ENCODE data around the gene CLDN9. TPM values are rescaled to one million over a fixed set of nuclear protein-coding genes. Genes with fewer than 3 reads are reported as not detected.

The CLDN9 gene
- total and polyA plus RNA-seq, 8 donors, result 1.7 to 12.1 (median 3.0) TPM

- intact Hi-C loops (cut with DNase I), result no loop called here
- no peaks in the 10 kb centered on the region for H3K9me3 ChIP-seq
- peak overlapping the region in 3 of 4 donors; percentile 35 to 93 (median 80) for H3K27ac ChIP-seq
- WGBS, 2 donors, result 90 to 96% methylated on average over 8 of the region's 8 CpGs
- FAIRE-seq (no peak), ATAC-seq (no peak), DNase-seq (no peak)
- H3K27me3 ChIP-seq, result no peaks in the 10 kb centered on the region
- TF ChIP-seq CTCF (IDR thresholded peaks at IDR 0.05), result no peak
- peaks cover 41 to 56% (median 43%) of the 10 kb centered on the region in 3 donors for H3K4me1 ChIP-seq
- no peak overlapping the region for H3K4me3 ChIP-seq
- H3K36me3 ChIP-seq, result no peaks in the 10 kb centered on the region
Observed at GRCh38 chr16:3010510-3010909, 2.2 kb upstream of the CLDN9 start.

- 12 to 22% methylated on average over 19 of the region's 19 CpGs for WGBS, 2 donors
- FAIRE-seq (no peak), ATAC-seq (peak; percentile 20 to 54 (median 38)), DNase-seq (peak in 3 of 6 donors; percentile 55 to 74 (median 62))
- Histone ChIP-seq H3K27ac (peak overlapping the region; percentile 22 to 70 (median 50)), H3K27me3 (no peaks in the 10 kb centered on the region), H3K4me1 (peaks cover 25 to 39% (median 33%) of the 10 kb centered on the region in 3 donors), H3K9me3 (no peaks in the 10 kb centered on the region), H3K36me3 (no peaks in the 10 kb centered on the region), H3K4me3 (peak overlapping the region in 1 of 4 donors; percentile 20)
- no peak for TF ChIP-seq CTCF (IDR thresholded peaks at IDR 0.05)
- intact Hi-C loops (cut with DNase I), result no loop called here
Observed at GRCh38 chr16:3012246-3012645, 477 bp upstream of the CLDN9 start.

- no peaks in the 10 kb centered on the region for H3K27me3 ChIP-seq
- FAIRE-seq, result no peak
- no peaks in the 10 kb centered on the region for H3K36me3 ChIP-seq
- DNase-seq, result no peak
- peak overlapping the region in 2 of 4 donors; percentile 55 to 70 for H3K27ac ChIP-seq
- no peaks in the 10 kb centered on the region for H3K9me3 ChIP-seq
- intact Hi-C loops (cut with DNase I), result no loop called here
- no peak for ATAC-seq
- peaks cover 13 to 31% (median 20%) of the 10 kb centered on the region in 3 donors for H3K4me1 ChIP-seq
- WGBS, 2 donors, result 76 to 77% methylated on average over 27 of the region's 27 CpGs
- no peak overlapping the region for H3K4me3 ChIP-seq
- TF ChIP-seq CTCF (IDR thresholded peaks at IDR 0.05), result no peak
Observed at GRCh38 chr16:3013491-3013951, 798 bp downstream of the CLDN9 start.

- Histone ChIP-seq H3K27ac (no peak overlapping the region), H3K4me3 (no peak overlapping the region), H3K9me3 (no peaks in the 10 kb centered on the region), H3K27me3 (no peaks in the 10 kb centered on the region), H3K4me1 (peaks cover 12 to 27% (median 15%) of the 10 kb centered on the region in 3 donors), H3K36me3 (no peaks in the 10 kb centered on the region)
- intact Hi-C loops (cut with DNase I), result no loop called here
- 59 to 61% methylated on average over 12 of the region's 12 CpGs for WGBS, 2 donors
- TF ChIP-seq CTCF (IDR thresholded peaks at IDR 0.05), result no peak
- DNase-seq (peak in 1 of 6 donors; percentile 64), FAIRE-seq (no peak), ATAC-seq (no peak)
Observed at GRCh38 chr16:3013998-3014690, 1.4 kb downstream of the CLDN9 start.

GRCh38 chr16:3014971-3015370 lies 2.2 kb downstream of the CLDN9 start:
- no peak for ATAC-seq
- no peak for FAIRE-seq

More at GRCh38 chr16:3014971-3015370, 2.2 kb downstream of the CLDN9 start:
- Histone ChIP-seq H3K27me3 (no peaks in the 10 kb centered on the region), H3K9me3 (no peaks in the 10 kb centered on the region), H3K36me3 (no peaks in the 10 kb centered on the region), H3K4me3 (no peak overlapping the region), H3K27ac (no peak overlapping the region), H3K4me1 (peaks cover 9 to 20% (median 16%) of the 10 kb centered on the region in 3 donors)
- no peak for TF ChIP-seq CTCF (IDR thresholded peaks at IDR 0.05)
- WGBS, 2 donors, result 87 to 95% methylated on average over 6 of the region's 6 CpGs
- no peak for DNase-seq
- intact Hi-C loops (cut with DNase I), result no loop called here

All from pancreas (tissue), 10 donors.